Caco-2 (cell line): ENCODE data around the gene R3HDM2. TPM values are rescaled to one million over a fixed set of nuclear protein-coding genes. Genes with fewer than 3 reads are reported as not detected.
A peak's percentile ranks its signal among the peaks of the same experiment; 100 is the strongest.

Experiments used
- BruUV-seq: library from RNA; stranded (reverse); fragments of 400-500 nt; replicated peaks from 2 replicates; lab custom pipeline; 2021; lab: Mats Ljungman, UMichigan
- CTCF ChIA-PET: fragments of 300-600 bp; sonication (Branson Sonifier 250); formaldehyde crosslinking; loops from one replicate; lab custom pipeline; 2022; ENCODE audit warnings: antibody characterized with exemption; lab: Charles Lee
- POLR2A ChIA-PET: fragments of 300-600 bp; sonication (Branson Sonifier 250); formaldehyde crosslinking; loops from one replicate; lab custom pipeline; 2022; ENCODE audit warnings: antibody characterized with exemption; lab: Charles Lee
- DNase-seq, 2 experiments: peaks; one replicate each; pipeline versions ENCODE4 v3.0.0 to v3.0.0-alpha.2; 2020 to 2022
- H3K27me3 ChIP-seq: replicated peaks from 2 replicates; pipeline ENCODE4 v1.6.0; 2011; ENCODE audit warnings: low read length; ENCODE audit not compliant: control insufficient read depth, insufficient read depth
- H3K36me3 ChIP-seq: 2 replicates; pipeline ENCODE4 v1.5.1; 2011; ENCODE audit warnings: low read length; ENCODE audit not compliant: control insufficient read depth, insufficient read depth
- H3K4me1 ChIP-seq: fragments of 250-450 bp; sonication (Bioruptor Pico); 2 replicates; pipeline ENCODE4 v1.5.1; 2020; ENCODE audit warnings: mild to moderate bottlenecking
- H3K4me3 ChIP-seq: 2 replicates; pipeline ENCODE4 v1.5.1; 2011; ENCODE audit warnings: low read depth, mild to moderate bottlenecking, control low read depth, low read length
- H3K9me3 ChIP-seq: fragments of 250-450 bp; sonication (Bioruptor Pico); 2 replicates; pipeline ENCODE4 v1.5.1; 2020; ENCODE audit warnings: mild to moderate bottlenecking, moderate library complexity
- H3K27ac Mint-ChIP-seq: one replicate; pipeline ENCODE4 v1.8.0; 2022; ENCODE audit warnings: mixed read lengths; ENCODE audit not compliant: unreplicated experiment
- H3K27me3 Mint-ChIP-seq: one replicate; pipeline ENCODE4 v1.8.0; 2022; ENCODE audit warnings: mixed read lengths; ENCODE audit not compliant: insufficient read depth, unreplicated experiment
- H3K36me3 Mint-ChIP-seq: one replicate; pipeline ENCODE4 v1.8.0; 2022; ENCODE audit warnings: mild to moderate bottlenecking, mixed read lengths; ENCODE audit not compliant: insufficient read depth, unreplicated experiment
- H3K4me1 Mint-ChIP-seq: one replicate; pipeline ENCODE4 v1.8.0; 2022; ENCODE audit warnings: low read depth, mixed read lengths; ENCODE audit not compliant: unreplicated experiment
- H3K4me3 Mint-ChIP-seq: one replicate; pipeline ENCODE4 v1.8.0; 2022; ENCODE audit warnings: mild to moderate bottlenecking, moderate library complexity, mixed read lengths; ENCODE audit not compliant: unreplicated experiment
- H3K9me3 Mint-ChIP-seq: one replicate; pipeline ENCODE4 v1.8.0; 2022; ENCODE audit warnings: mixed read lengths; ENCODE audit not compliant: unreplicated experiment
- intact Hi-C: fragments of 100-400 bp; cut with micrococcal nuclease; formaldehyde crosslinking; loops from one replicate; pipeline ENCODE4 v1.10.0; 2022; ENCODE audit not compliant: unreplicated experiment
- total RNA-seq: library from RNA; stranded (reverse); gene quantifications from 2 replicates; pipeline ENCODE4 v1.2.3, GENCODE V29; 2022
- TF ChIP-seq, protein P1 (sequence below), 2 experiments: fragments of 200-600 bp in 1 of 2; IDR thresholded peaks; 1 replicate in 1 of 2; 2 replicates in 1 of 2; pipeline versions ENCODE4 v1.5.1 to v1.8.0; 2011 to 2022; ENCODE audit warnings: antibody characterized with exemption in 1 of 2, control low read depth in 1 of 2, inconsistent platforms in 1 of 2, low read depth in 1 of 2, low read length in 1 of 2, mild to moderate bottlenecking in 1 of 2, moderate library complexity in 1 of 2; ENCODE audit not compliant: insufficient read depth in 1 of 2, severe bottlenecking in 1 of 2, unreplicated experiment in 1 of 2

R3HDM2 gene
- total RNA-seq, 1 experiment from 2014 or later: 33.7 TPM

DNA sequence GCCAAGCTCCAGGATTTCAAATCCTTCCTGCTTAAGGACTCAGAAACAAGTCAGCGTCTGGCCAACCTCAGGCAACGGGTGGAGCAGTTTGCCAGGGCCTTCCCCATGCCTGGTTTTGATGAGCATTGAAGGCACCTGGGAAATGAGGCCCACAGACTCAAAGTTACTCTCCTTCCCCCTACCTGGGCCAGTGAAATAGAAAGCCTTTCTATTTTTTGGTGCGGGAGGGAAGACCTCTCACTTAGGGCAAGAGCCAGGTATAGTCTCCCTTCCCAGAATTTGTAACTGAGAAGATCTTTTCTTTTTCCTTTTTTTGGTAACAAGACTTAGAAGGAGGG, 196.6 kb downstream of the R3HDM2 start:
- no peak for DNase-seq
- TF ChIP-seq, protein P1, sequence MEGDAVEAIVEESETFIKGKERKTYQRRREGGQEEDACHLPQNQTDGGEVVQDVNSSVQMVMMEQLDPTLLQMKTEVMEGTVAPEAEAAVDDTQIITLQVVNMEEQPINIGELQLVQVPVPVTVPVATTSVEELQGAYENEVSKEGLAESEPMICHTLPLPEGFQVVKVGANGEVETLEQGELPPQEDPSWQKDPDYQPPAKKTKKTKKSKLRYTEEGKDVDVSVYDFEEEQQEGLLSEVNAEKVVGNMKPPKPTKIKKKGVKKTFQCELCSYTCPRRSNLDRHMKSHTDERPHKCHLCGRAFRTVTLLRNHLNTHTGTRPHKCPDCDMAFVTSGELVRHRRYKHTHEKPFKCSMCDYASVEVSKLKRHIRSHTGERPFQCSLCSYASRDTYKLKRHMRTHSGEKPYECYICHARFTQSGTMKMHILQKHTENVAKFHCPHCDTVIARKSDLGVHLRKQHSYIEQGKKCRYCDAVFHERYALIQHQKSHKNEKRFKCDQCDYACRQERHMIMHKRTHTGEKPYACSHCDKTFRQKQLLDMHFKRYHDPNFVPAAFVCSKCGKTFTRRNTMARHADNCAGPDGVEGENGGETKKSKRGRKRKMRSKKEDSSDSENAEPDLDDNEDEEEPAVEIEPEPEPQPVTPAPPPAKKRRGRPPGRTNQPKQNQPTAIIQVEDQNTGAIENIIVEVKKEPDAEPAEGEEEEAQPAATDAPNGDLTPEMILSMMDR (IDR thresholded peaks at IDR 0.05; ENCODE audit: insufficient read depth in 1 of 2, low read depth in 1 of 2, low read length in 1 of 2, severe bottlenecking in 1 of 2, unreplicated experiment in 1 of 2): no peak
- H3K9me3 ChIP-seq: no peaks in the 10 kb centered on the region
- H3K36me3 ChIP-seq: peaks cover 8% of the 10 kb centered on the region
- no peak overlapping the region for H3K4me3 ChIP-seq
- no peak overlapping the region for H3K27ac Mint-ChIP-seq
- peaks cover 99% of the 10 kb centered on the region for H3K36me3 Mint-ChIP-seq
- no peak overlapping the region for H3K4me3 Mint-ChIP-seq
- ChIA-PET CTCF (no interaction called here), POLR2A (no interaction called here)
- H3K4me1 Mint-ChIP-seq: peaks cover 24% of the 10 kb centered on the region
- no peaks in the 10 kb centered on the region for H3K27me3 ChIP-seq
- intact Hi-C loops: no loop called here
- peaks cover 5% of the 10 kb centered on the region; the same call in 1 of the 2 replicates for H3K4me1 ChIP-seq
- BruUV-seq: TSS peak; percentile 17
- no peaks in the 10 kb centered on the region for H3K9me3 Mint-ChIP-seq
- H3K27me3 Mint-ChIP-seq: no peaks in the 10 kb centered on the region

DNA sequence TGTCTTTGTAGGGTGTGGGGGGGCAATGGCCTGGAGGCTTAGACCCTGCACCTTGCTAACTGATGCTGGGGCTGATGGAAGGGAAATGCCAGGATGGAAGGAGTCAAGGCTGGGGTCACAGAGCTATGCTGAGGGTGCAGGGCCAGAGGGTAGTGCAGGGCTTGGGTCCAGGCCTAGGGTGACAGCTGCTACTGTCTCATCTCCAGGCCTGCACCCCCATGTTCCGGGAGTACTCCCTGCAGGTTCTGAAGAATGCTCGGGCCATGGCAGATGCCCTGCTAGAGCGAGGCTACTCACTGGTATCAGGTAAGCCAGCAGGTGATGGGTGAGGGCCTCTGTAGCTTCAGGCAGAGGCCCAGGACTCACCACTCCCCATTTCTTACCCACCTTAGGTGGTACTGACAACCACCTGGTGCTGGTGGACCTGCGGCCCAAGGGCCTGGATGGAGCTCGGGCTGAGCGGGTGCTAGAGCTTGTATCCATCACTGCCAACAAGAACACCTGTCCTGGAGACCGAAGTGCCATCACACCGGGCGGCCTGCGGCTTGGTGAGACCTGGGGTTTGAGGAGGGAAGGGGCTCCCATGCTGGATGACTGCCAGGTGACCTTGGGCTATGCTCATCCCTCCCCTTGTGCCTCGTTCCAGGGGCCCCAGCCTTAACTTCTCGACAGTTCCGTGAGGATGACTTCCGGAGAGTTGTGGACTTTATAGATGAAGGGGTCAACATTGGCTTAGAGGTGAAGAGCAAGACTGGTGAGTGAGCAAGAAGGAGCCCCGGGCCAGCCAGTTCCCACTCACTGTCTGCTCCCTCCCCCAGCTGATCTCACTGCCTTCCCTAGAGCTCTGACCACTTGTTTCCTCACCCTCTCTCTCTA, 197.2 kb downstream of the R3HDM2 start:
- Mint-ChIP-seq H3K9me3 (no peaks in the 10 kb centered on the region), H3K4me3 (no peak overlapping the region), H3K27ac (no peak overlapping the region), H3K27me3 (no peaks in the 10 kb centered on the region), H3K4me1 (peaks cover 20% of the 10 kb centered on the region), H3K36me3 (peaks cover 94% of the 10 kb centered on the region)
- no TSS peak for BruUV-seq
- POLR2A ChIA-PET: no interaction called here
- DNase-seq: no peak
- Histone ChIP-seq H3K27me3 (no peaks in the 10 kb centered on the region), H3K4me1 (peaks cover 4% of the 10 kb centered on the region; the same call in 1 of the 2 replicates), H3K9me3 (no peaks in the 10 kb centered on the region), H3K36me3 (peaks cover 8% of the 10 kb centered on the region), H3K4me3 (no peak overlapping the region)
- CTCF ChIA-PET: interaction anchor here (0.8 kb wide), 1 partner anchor 74 kb away, joined by 3 read pairs; no protein-coding TSS in a partner anchor
- intact Hi-C loops: no loop called here
- TF ChIP-seq, protein P1 (IDR thresholded peaks at IDR 0.05; ENCODE audit: insufficient read depth in 1 of 2, low read depth in 1 of 2, low read length in 1 of 2, severe bottlenecking in 1 of 2, unreplicated experiment in 1 of 2): no peak

DNA sequence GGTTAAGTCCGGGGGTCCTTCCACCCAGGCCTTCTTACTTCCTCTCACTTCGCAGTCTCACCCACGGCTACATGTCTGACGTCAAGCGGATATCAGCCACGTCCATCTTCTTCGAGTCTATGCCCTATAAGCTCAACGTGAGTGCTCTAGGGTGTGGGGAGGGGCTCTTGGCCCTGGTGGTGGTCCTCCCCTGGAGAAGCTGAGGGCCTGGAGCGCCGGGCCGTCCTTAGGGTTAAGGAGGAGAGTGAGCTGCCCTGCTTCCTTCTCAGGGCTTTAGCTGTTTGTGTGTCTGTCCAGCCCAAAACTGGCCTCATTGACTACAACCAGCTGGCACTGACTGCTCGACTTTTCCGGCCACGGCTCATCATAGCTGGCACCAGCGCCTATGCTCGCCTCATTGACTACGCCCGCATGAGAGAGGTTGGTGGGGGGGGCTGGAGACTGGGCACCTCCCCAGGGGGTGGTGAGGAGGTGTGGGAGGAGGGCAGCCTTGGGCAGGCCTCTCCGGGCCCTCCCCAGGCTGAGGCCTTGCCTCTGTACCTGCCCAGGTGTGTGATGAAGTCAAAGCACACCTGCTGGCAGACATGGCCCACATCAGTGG, 198.6 kb downstream of the R3HDM2 start:
- ChIA-PET CTCF (interaction anchor here (1.5 kb wide), 1 partner anchor 108 kb away, joined by 3 read pairs; no protein-coding TSS in a partner anchor), POLR2A (no interaction called here)
- H3K4me1 Mint-ChIP-seq: peaks cover 11% of the 10 kb centered on the region
- no peak for DNase-seq
- no peak overlapping the region for H3K27ac Mint-ChIP-seq
- no TSS peak for BruUV-seq
- peaks cover 8% of the 10 kb centered on the region for H3K36me3 ChIP-seq
- H3K9me3 Mint-ChIP-seq: no peaks in the 10 kb centered on the region
- H3K4me1 ChIP-seq: peaks cover 4% of the 10 kb centered on the region; the same call in 1 of the 2 replicates
- H3K9me3 ChIP-seq: no peaks in the 10 kb centered on the region
- H3K27me3 ChIP-seq: no peaks in the 10 kb centered on the region
- H3K4me3 ChIP-seq: no peak overlapping the region
- TF ChIP-seq, protein P1 (IDR thresholded peaks at IDR 0.05; ENCODE audit: insufficient read depth in 1 of 2, low read depth in 1 of 2, low read length in 1 of 2, severe bottlenecking in 1 of 2, unreplicated experiment in 1 of 2): no peak
- H3K36me3 Mint-ChIP-seq: peaks cover 81% of the 10 kb centered on the region
- H3K27me3 Mint-ChIP-seq: no peaks in the 10 kb centered on the region
- intact Hi-C loops: no loop called here
- peak overlapping the region; percentile 31 for H3K4me3 Mint-ChIP-seq
